GM18909 (cell line): ENCODE measurements around the gene METTL2B.
"Not testable (repeated sequence)": the region's sequence is repeated elsewhere in the genome, so short reads cannot be mapped to it uniquely, and the experiment has no call there.

Experiments used
- ATAC-seq: cut with Tn5 transposase; IDR thresholded peaks from one replicate; pipeline ENCODE4 v1.9.1; 2021; ENCODE audit warnings: mild to moderate bottlenecking; ENCODE audit not compliant: unreplicated experiment, poor library complexity

The METTL2B gene

GRCh38 chr7:128523226-128523931 lies 46.8 kb downstream of the METTL2B start:
- not testable (repeated sequence) for ATAC-seq

GRCh38 chr7:128523932-128524524 lies 47.5 kb downstream of the METTL2B start:
- not testable (repeated sequence) for ATAC-seq

- not testable (repeated sequence) for ATAC-seq
Observed at GRCh38 chr7:128525584-128525983, 49.0 kb downstream of the METTL2B start.

- not testable (repeated sequence) for ATAC-seq
Observed at GRCh38 chr7:128526062-128526466, 49.5 kb downstream of the METTL2B start.

- not testable (repeated sequence) for ATAC-seq
Observed at GRCh38 chr7:128529191-128529590, 52.6 kb downstream of the METTL2B start.

- peak; percentile 24 for ATAC-seq
Observed at GRCh38 chr7:128530121-128530854, 53.7 kb downstream of the METTL2B start.

- no peak for ATAC-seq
Observed at GRCh38 chr7:128530855-128531104, 54.2 kb downstream of the METTL2B start.

GRCh38 chr7:128531105-128531954 lies 54.8 kb downstream of the METTL2B start:
- peak; percentile 69 for ATAC-seq

GRCh38 chr7:128531955-128532478 lies 55.5 kb downstream of the METTL2B start:
- not testable (repeated sequence) for ATAC-seq

GRCh38 chr7:128532956-128533355 lies 56.4 kb downstream of the METTL2B start:
- not testable (repeated sequence) for ATAC-seq

GRCh38 chr7:128537410-128537809 lies 60.9 kb downstream of the METTL2B start:
- ATAC-seq, result not testable (repeated sequence)

- ATAC-seq, result not testable (repeated sequence)
Observed at GRCh38 chr7:128542530-128542929, 66.0 kb downstream of the METTL2B start.

GRCh38 chr7:128543300-128543699 lies 66.8 kb downstream of the METTL2B start:
- ATAC-seq, result not testable (repeated sequence)

- not testable (repeated sequence) for ATAC-seq
Observed at GRCh38 chr7:128546319-128546851, 69.8 kb downstream of the METTL2B start.

- no peak for ATAC-seq
Observed at GRCh38 chr7:128550920-128551319, 74.4 kb downstream of the METTL2B start.

- not testable (repeated sequence) for ATAC-seq
Observed at GRCh38 chr7:128554394-128554793, 77.8 kb downstream of the METTL2B start.
